NB4 (cell line): Measurements from ENCODE around the gene TBXAS1.

Experiments used
- POLR2A ChIP-seq: IDR thresholded peaks from 2 replicates; pipeline ENCODE4 v1.6.1; 2011; ENCODE audit warnings: mild to moderate bottlenecking; ENCODE audit not compliant: insufficient read length; ENCODE audit errors: extremely low read depth
- TF ChIP-seq, protein P1 (sequence below): IDR thresholded peaks from one replicate; pipeline ENCODE4 v1.5.1; 2012; ENCODE audit warnings: low read depth, low read length

DNA sequence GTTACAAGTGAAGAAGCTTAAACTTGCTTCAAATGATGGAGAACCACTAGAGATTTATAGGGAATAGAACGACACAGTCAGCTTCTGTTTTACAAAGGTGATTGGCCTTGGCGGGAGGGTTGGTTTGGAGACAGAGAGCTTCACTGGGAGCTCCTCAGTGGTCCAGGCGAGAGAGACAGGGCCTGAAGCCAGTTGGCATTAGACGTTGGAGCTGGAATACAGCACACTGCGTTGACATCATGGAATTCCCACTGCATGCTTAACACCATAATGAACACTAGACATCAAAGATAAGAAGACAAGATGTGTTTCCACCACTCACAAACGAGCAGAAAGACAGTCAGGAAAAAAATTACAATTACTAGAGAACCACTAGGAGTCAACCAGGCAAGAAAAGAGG, 67.8 kb downstream of the TBXAS1 start:
- TF ChIP-seq, protein P1, sequence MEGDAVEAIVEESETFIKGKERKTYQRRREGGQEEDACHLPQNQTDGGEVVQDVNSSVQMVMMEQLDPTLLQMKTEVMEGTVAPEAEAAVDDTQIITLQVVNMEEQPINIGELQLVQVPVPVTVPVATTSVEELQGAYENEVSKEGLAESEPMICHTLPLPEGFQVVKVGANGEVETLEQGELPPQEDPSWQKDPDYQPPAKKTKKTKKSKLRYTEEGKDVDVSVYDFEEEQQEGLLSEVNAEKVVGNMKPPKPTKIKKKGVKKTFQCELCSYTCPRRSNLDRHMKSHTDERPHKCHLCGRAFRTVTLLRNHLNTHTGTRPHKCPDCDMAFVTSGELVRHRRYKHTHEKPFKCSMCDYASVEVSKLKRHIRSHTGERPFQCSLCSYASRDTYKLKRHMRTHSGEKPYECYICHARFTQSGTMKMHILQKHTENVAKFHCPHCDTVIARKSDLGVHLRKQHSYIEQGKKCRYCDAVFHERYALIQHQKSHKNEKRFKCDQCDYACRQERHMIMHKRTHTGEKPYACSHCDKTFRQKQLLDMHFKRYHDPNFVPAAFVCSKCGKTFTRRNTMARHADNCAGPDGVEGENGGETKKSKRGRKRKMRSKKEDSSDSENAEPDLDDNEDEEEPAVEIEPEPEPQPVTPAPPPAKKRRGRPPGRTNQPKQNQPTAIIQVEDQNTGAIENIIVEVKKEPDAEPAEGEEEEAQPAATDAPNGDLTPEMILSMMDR, result no peak
- TF ChIP-seq POLR2A, result no peak
